GM21717 (cell line): ENCODE measurements around the gene LTK.

Experiments
- ATAC-seq: cut with Tn5 transposase; IDR thresholded peaks from one replicate; pipeline ENCODE4 v1.9.1; 2021; ENCODE audit warnings: mild to moderate bottlenecking, moderate library complexity; ENCODE audit not compliant: unreplicated experiment

LTK gene

DNA sequence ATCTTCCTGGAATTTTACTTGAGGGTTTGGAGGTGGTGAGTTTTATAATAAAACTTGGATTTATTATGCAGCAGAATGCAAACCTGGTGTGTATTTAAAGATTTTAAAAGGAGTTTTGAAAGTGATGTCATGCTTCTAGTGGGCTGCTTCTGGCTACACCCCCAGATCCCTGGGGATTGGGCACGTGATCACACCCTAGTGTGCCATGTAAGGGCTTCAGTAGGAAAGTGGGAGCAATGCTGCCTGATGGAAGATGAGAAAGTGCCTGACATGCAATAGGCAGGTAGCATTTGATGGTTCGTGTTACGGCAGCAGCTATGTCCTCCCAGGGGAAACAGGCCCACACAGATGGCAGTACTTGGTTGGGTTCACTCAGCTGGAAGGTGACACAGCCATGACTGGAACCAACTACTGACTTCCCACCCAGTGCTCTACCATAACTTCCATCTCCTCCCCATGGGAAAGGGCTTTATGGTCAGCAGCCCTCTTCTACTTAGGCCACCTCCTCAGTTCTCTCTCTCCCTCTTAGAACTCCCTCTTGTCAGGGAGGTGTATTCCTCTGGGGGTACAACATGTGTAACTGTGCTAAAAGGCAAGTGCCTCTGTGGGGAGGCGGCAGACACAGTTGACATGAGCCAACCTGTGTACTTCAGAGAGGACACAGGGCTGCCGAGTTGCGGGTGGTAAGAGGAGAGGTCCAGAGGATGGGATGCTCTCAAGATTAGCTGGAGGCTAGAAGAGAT is 14.3 kb downstream of the LTK start:
- ATAC-seq: no peak

DNA sequence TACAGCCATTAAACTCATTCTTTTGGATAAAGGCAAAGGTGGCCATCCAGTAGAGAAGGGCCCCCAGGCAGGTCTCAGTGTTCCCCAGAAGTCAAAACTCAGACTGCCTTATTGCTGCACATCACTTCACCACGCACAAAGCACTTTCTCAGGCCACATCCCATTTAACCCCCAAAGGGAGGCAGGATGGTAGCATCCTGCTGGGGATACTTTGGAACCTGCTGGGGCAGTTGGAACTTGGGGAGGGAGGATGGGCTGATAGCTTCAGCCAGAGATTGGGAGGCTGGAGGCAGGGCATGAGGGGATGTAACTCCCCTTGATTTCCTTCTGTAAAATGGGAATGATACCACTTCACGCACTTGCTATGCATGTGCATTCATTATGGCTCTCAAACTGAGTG is 15.0 kb downstream of the LTK start:
- no peak for ATAC-seq

DNA sequence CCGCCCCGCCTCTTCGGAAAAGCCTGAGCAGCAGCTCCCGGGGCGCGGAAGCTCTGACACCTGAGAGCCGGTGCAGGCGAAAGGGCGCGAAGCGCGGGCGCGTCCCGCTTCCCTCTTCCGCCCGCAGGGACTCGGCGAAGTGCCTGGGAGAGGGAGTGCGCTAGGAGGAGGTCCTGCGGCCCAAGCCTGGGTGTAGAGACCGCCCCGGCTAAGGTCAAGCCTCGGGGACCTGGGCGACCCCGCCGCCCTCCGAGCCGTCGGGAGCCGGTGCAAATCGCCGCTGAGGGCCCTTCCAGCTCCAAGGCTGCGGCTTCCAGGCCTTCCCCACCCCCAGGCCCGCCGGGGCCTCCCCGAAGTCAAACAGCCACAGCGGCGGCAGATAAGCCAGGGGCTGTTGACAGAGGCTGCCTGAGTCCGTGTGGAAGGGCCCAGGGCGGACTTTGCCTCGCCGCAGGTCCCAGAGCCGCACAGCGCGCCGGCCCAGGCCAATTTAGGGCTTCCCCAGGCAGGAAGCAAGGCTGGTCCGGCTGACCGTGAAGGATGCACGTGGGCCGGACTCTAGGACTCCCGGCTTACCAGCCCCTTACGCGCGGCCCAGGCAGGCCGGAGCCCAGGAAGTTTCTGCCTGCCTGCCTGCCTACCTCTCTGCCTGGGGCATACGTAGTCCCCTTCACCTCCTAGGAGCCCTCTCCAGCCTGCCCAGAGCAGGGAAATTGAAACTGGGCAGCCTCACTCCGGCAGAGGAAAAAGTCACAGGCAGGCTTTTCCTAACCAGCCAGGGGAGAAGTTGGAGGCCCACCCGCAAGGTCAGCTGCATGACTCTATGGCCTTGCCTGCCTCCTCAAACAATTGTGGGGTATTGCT is 17.7 kb downstream of the LTK start:
- ATAC-seq: no peak

DNA sequence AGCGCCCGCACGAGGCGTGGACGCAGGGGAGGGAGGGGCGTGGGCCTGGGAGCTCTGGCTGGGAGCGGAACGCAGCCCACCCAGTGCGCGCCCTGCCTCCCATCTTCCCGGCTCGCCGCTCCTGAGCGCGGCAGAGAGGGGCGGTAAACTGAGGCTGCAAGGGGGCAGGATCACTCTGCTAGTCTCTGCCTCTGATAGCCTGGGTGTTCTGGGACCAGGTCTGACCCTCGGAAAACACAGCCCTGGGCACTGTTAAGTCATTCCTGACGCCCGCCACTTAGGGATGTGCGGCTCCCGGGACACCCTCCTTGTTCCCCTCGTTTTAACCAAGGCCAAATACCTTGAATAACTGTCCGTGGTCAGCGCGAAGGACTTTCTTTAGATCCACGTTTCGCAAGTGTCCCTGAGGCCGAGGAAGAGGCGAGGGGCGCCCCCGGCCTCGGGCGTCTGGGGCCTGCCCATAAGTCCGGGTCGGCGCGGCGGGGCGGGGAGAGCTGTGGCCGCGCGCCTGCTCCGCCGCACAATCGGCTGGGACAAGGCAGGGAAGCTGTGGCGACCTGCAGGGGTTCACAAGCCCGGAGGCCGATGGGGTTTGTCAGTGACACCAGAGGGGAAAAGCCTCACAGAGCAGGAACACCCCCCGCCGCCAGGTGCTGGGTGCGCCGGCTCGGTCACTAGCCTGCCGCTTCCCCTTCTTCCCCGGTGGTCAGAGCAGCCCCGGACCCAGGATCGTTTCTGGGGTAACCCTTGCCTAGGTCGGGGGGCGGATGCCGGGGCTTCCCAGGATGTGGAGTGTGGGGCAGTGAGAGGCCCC is 18.5 kb downstream of the LTK start:
- ATAC-seq: no peak

DNA sequence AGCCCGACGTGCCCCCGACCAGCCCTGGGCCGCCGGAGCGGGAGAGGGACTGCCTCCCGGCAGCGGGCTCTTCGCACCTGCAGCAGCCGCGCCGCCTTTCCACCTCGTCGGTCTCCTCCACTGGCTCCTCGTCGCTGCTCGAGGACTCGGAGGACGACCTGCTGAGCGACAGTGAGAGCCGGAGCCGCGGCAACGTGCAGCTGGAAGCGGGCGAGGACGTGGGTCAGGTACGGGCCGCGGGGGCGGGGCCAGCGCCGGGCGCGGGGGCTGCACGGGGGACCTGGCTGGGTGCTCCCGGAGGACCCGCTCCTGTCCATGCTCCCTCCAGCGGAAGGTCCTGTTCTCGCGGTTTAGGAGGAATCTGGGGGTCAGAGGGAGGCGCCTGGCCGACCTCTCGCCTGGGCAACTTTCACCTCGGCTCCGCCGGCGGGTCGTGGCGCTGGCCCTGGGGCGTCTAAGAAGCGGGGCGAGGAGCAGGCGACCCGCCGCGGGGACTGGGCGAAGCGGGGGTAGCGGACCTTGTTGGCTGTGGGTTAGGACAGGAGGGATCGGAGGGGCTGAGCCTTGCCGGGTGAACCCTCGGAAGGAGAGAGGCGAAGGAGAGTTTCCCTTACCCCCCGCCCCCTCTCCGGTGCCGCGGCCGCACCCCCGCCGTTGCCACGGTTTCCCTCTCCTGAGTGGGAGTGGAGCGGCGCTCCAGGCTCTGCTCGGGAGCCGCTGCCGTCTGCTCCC is 19.3 kb downstream of the LTK start:
- ATAC-seq: peak; percentile 6

DNA sequence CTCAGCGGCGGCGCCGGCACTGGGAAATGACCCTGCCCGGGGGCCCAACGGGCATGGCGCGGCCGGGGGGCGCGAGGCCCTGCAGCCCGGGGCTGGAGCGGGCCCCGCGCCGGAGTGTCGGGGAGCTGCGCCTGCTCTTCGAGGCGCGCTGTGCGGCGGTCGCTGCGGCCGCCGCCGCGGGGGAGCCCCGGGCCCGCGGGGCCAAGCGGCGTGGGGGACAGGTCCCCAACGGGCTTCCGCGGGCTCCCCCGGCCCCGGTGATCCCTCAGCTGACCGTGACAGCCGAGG is 19.8 kb downstream of the LTK start:
- ATAC-seq: peak; percentile 8

DNA sequence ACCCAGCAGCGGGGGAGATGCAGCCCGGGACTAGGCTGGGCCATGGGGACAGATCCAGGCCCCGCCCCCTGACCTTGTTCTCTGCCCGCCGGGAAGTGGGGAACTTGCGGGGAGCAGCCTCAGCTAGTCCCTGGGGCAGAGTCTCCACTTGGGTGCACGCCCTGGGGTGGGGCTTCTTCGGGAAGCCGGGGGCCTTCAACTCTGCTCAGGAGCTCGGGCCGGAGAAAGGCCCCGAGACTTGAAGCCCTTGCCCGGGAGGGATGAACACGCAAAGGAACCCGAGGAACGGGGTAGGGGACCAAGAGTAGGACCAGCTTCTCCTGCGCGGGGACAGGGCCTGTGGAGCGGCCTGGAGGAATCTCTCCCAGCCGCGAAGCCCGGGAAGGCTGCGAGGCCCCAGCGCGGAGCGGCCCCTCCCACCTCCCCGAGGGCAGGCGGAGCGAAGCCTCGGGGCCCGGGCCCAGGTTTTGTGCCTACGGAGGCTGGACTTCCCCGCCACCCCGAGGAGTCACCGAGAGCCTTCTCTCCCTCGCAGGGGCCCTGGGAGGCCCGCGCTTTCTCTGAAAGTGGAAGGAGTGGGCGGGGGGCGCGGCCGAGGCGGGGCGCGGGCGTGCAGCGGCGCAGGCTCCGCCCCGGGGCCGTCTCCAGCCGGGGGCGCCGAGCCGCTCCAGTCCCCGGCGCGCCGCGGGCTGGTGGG is 20.3 kb downstream of the LTK start, which contains the start of gene ITPKA:
Gene ITPKA (plus strand): TSS at position 670 of the 697 bp plus-strand sequence. CDS start 54 bp downstream, outside the sequence.
- peak; percentile 67 for ATAC-seq

DNA sequence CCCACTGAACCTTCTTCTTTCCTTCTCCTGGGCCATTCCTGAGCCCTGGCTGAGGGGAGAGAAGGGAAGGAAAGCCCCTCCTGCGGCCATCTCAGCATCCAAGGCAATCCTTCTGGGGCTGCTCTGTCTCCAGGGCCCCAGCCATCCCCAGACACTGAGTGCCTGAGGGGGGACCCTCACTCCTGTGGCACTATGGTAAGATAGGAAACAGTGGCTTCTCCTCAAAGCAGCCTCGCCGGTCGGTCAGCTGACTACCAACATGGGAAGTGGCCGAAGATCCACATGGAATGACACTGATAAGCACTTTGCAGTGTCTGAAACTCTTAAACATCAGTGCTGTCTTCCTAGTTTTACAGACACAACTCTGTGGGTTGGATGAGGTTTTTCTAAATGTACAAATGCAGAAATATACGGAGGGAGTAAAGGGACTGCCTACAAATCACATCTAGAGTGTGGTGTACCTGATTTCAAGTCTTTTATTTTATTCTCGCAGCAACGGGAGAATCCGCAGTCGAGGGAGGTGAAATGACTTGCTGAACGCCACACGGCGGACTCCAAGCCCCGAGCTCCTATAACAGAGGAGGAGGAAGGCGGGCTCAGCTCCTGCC is 20.9 kb downstream of the LTK start:
- no peak for ATAC-seq

DNA sequence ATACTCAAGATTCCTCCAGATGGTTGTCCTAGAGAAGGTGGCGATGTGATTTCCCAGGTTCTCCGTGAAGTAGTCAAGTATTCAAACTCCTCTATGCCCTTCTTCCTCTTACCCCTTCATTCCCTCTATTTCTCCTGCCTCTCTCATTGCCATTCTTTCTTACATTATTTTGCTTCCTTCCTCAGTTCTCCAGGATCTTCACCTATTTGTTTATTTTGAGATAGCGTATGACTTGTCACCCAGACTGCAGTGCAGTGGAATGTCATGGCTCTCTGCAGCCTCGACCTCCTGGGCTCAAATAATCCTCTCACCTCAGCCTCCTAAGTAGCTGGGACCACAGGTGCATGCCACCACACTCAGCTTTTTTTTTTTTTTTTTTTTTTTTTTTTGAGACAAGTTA is 21.7 kb downstream of the LTK start:
- no peak for ATAC-seq

DNA sequence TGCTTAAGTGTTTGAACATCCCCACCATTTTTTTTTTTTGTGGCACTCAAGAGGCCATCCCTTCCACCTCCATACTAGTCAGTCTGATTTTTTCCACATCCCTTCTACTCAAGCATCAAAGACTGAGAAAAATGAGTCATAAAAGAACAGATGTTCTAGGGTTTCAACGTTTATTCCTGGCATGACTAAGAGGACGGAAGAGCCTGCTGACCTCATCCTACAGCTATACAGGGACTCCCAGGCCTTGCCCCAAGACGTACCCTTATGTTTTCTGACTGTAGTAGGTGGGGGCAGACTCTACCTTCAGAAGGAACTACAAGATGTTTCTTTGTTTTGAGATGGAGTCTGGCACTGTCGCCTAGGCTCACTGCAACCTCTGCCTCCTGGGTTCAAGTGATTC is 23.3 kb downstream of the LTK start:
- ATAC-seq: no peak

DNA sequence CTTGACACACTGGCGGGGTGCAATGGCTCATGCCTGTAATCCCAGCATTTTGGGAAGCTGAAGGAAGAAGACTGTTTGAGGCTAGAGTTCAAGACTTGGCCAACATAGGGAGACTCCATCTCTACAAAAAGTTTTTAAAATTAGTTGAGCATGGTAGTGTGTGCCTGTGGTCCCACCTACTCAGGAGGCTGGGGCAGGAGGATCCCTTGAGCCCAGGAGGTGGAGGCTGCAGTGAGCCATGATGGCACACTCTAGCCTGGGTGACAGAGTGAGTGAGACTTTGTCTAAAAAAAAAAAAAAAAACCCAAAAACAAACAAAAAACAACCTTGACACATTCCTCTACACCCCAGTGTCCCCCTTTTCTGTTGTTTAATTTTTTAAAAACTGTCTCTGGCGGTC is 24.0 kb downstream of the LTK start:
- no peak for ATAC-seq

DNA sequence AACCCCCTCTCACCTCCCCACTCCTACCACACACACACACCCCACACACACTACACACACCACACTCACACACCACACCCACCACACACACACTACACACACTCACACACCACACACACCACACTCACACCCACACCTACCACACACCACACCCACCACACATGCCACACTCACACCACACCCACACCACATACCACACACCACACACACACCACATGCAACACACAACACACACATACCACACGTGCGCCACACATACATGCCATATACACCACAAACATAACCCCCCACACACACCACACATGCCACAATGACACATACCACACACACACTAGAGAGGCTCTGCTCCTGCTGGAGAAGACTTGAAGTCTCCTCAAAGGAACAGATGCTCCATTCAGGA is 25.8 kb downstream of the LTK start:
- ATAC-seq: no peak

DNA sequence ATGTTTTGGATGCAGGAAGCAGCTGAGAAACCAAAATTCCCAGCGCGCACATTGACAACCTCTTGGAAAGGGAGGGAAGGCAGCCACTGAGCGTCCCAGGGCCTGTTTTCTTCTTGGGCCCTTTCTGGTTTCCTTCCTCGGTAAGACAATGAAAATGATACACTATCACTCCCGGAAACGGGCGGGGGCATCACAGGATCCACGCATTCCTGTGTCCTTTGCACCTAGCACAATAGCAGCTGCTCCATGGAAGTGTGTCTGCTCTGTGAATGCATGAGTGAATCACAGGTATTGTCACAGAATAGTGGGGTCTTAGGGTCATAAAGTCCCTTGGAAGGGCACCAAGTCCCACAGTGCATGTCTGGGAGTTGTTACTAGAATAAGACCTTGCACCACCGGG is 26.2 kb downstream of the LTK start:
- no peak for ATAC-seq

DNA sequence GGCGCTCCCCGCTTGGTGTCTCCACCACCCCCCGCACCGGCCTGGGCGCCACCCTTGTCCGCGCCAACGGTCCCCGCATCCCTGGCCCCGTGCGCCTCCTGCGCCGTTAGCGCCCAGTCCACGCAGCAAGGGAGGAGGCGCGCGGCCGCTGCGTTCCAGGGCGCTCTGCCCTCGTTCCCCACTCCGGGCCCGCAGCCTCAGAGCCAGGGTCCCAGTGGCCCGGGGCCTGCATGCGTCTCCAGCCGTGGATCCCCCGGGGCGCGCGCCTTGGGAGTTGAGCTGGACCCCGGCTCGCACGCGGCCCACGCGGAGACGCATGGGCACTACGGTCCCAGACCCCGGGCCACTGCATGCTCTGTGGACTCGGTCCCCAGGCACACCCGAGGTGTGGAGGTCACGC is 27.3 kb downstream of the LTK start:
- no peak for ATAC-seq

DNA sequence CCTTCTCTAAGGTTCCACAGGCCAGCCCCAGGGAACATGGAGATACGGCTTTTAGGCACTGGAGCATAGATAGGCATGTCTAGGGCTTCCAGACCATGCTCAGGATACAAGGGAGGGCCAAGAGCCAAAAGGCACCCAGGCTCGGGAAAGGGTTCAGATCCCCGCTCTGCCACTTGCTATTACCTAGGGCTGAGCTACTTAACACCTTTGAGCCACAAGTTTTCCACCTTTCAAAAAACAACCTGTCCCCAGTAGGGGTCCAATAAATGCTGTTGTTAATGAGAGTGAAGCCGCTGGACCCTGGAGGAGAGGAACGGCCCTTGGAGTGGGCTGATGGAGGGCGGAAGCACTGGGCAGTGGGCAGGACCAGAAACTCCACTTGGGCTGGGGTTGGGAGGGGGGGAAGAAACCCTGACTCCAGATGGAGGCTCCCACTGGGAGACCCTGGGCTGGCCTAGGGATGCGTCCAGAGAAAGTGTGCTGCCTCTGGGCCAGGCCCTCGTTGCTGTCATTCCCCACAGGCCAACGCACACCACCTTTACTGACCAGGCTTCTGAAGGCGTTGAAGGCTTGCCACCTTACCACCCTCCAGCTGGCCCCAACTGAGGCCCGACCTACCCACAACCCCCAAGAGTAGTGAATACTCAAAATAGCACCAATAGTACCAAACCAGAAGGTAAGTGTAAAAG is 28.5 kb downstream of the LTK start:
- no peak for ATAC-seq

DNA sequence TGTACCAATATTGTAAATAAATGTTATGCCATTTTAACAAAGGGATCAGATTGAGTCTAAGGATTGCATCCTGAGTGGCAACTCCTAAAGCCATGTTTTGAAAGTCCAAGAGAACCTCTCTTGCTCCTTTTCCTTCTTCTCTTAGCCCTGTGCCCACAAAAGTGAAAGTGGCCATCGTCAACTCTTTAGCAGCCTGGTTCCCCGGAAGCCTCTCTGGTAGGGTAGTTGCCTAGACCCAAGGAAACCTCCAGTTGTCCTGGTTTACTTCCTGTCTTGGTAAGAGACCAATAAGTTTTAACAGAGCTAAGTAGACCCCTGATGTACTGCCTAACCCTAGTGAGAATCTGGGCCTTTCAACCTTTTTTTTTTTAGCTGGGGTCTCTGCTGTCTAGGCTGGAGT is 30.1 kb downstream of the LTK start:
- no peak for ATAC-seq

DNA sequence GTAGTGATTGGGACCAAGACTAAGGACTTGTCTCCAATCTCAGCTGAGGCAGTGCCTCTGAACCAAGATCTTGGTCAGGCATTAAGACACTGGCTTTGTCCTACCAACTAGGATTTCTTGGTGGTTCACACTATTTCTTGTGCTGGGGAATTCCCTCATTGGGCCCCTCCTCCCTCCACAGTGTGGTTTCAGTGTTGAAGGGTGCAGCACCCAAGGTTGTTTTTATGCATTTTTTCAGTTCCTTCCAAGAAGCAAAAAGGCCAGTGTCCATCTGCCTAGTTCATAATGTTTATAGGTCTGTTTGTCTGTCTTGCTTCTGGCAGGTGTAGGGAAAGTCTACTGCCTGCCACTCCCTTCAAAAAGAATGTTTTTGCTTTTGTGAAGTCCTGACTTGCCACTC is 30.5 kb downstream of the LTK start:
- no peak for ATAC-seq

DNA sequence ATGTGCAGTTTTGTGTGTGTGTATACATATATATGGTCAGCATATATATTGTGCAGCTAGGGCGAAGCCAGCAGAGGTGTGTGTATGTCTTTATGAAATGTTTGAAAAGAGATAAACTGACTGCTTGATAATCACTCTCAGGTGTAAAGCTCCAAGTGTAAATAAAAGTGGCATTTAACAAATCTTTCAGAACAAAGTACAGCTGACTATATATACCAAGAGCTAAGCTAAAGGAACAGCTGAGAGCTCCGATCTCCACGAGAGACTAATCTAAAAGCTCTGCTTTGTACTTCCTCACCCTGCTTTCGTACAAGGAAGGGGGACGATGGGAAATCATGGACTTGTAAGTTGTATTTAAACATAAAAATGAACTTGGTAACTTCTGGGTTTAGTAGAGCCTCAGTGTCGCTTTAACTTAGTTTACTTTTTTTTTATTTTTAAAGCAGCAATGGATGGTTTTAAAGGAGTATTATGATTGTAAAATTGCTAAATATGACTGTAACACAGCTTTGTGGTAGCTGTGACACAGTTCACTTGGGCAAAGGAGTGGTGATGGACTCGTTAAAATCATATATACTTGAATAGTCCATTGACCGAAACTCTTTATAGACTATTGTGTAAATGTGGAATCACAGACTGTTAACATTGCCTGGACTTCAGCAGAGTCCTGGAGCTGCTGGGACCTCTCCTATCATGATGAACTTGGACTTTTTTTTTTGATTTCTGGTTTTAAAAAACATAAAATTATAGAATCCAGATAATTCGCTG is 31.3 kb downstream of the LTK start:
- no peak for ATAC-seq
